Adrenal gland (tissue), 5 donors: ENCODE data around the gene KIF26A.

Experiments
- POLR2A ChIP-seq, 2 donors: fragments of 450-650 bp; IDR thresholded peaks; one replicate each; pipeline ENCODE4 v1.6.1; 2017; ENCODE audit warnings: antibody characterized with exemption in 2 of 2, mild to moderate bottlenecking in 2 of 2, moderate library complexity in 1 of 2
- TF ChIP-seq, protein P1 (sequence below), 6 experiments: fragments of 450-650 bp in 4 of 6; fragments of 200-600 bp in 2 of 6; sonication (generic) in 1 of 6; IDR thresholded peaks; 1 replicate in 5 of 6; 2 replicates in 1 of 6; pipeline versions ENCODE4 v1.5.1 to v1.8.0; 2016 to 2021; ENCODE audit warnings: antibody characterized with exemption in 6 of 6, mild to moderate bottlenecking in 2 of 6, moderate library complexity in 1 of 6
- donor health status: DM: no; HTN: no; CAD: no.

- TF ChIP-seq, protein P1, sequence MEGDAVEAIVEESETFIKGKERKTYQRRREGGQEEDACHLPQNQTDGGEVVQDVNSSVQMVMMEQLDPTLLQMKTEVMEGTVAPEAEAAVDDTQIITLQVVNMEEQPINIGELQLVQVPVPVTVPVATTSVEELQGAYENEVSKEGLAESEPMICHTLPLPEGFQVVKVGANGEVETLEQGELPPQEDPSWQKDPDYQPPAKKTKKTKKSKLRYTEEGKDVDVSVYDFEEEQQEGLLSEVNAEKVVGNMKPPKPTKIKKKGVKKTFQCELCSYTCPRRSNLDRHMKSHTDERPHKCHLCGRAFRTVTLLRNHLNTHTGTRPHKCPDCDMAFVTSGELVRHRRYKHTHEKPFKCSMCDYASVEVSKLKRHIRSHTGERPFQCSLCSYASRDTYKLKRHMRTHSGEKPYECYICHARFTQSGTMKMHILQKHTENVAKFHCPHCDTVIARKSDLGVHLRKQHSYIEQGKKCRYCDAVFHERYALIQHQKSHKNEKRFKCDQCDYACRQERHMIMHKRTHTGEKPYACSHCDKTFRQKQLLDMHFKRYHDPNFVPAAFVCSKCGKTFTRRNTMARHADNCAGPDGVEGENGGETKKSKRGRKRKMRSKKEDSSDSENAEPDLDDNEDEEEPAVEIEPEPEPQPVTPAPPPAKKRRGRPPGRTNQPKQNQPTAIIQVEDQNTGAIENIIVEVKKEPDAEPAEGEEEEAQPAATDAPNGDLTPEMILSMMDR (IDR thresholded peaks at IDR 0.05): no peak
- TF ChIP-seq POLR2A (IDR thresholded peaks at IDR 0.05): no peak
Observed at GRCh38 chr14:104187931-104188726, 49.7 kb downstream of the KIF26A start.
